ENCODE measurements around the gene INAFM1. TPM values are rescaled to one million over a fixed set of nuclear protein-coding genes. Genes with fewer than 3 reads are reported as not detected.

The INAFM1 gene
- total and polyA plus RNA-seq, 8 donors: 8.7 to 22.2 (median 12.9) TPM

DNA sequence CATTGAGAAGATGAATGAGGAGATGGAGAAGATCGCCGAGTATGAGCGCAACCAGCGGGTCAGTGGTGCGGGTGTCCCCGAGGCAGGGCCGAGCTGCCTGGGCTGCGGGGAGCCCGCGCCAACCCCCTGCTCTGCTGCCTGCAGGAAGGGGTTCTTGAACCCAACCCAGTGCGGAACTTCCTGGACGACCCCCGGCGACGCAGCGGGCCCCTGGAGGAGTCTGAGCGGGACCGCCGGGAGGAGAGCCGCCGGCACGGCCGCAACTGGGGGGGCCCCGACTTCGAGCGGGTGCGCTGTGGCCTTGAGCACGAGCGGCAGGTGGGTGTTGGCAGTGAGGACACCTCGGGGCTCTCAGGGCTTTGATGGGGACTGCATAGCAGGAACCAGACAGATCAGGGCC is 10.1 kb upstream of the INAFM1 start:
- TF ChIP-seq, protein P1, sequence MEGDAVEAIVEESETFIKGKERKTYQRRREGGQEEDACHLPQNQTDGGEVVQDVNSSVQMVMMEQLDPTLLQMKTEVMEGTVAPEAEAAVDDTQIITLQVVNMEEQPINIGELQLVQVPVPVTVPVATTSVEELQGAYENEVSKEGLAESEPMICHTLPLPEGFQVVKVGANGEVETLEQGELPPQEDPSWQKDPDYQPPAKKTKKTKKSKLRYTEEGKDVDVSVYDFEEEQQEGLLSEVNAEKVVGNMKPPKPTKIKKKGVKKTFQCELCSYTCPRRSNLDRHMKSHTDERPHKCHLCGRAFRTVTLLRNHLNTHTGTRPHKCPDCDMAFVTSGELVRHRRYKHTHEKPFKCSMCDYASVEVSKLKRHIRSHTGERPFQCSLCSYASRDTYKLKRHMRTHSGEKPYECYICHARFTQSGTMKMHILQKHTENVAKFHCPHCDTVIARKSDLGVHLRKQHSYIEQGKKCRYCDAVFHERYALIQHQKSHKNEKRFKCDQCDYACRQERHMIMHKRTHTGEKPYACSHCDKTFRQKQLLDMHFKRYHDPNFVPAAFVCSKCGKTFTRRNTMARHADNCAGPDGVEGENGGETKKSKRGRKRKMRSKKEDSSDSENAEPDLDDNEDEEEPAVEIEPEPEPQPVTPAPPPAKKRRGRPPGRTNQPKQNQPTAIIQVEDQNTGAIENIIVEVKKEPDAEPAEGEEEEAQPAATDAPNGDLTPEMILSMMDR (IDR thresholded peaks at IDR 0.05): no peak
- peaks cover 0 to 97% of the 10 kb centered on the region in 2 donors for H3K36me3 ChIP-seq
- ATAC-seq: no peak
- H3K9me3 ChIP-seq: no peaks in the 10 kb centered on the region
- no peak overlapping the region for H3K4me3 ChIP-seq
- intact Hi-C loops (cut with DNase I): no loop called here
- H3K4me1 ChIP-seq: peaks cover 0 to 14% of the 10 kb centered on the region in 2 donors
- no peak for DNase-seq
- no peak overlapping the region for H3K27ac ChIP-seq
- H3K27me3 ChIP-seq: no peaks in the 10 kb centered on the region

DNA sequence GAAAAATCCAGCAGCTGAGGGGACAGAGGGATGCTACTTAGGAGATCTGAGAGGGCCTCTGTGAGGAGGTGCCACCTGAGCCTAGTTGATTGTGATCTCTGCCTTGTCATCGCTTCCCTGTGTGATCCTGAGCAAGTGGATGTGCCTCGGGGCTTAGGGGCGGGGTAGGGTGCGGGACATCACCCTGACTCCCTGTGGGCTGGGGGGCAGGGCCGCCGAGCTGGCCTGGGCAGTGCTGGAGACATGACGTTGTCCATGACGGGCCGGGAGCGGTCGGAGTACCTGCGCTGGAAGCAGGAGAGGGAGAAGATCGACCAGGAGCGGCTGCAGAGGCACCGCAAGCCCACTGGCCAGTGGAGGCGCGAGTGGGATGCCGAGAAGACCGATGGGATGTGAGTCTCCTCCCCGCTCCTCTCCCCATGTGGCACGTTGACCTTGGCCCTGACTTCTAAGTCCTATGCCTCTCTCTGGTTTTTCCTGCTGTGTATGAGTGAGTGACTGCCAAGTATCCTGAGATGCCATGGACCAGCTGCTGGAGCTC is 8.2 kb upstream of the INAFM1 start:
- peaks cover 0 to 97% of the 10 kb centered on the region in 2 donors for H3K36me3 ChIP-seq
- no peak for ATAC-seq
- intact Hi-C loops (cut with DNase I): no loop called here
- no peak overlapping the region for H3K27ac ChIP-seq
- H3K9me3 ChIP-seq: no peaks in the 10 kb centered on the region
- DNase-seq: no peak
- H3K27me3 ChIP-seq: no peaks in the 10 kb centered on the region
- TF ChIP-seq, protein P1 (IDR thresholded peaks at IDR 0.05): no peak
- H3K4me1 ChIP-seq: peaks cover 0 to 8% of the 10 kb centered on the region in 2 donors
- no peak overlapping the region for H3K4me3 ChIP-seq

DNA sequence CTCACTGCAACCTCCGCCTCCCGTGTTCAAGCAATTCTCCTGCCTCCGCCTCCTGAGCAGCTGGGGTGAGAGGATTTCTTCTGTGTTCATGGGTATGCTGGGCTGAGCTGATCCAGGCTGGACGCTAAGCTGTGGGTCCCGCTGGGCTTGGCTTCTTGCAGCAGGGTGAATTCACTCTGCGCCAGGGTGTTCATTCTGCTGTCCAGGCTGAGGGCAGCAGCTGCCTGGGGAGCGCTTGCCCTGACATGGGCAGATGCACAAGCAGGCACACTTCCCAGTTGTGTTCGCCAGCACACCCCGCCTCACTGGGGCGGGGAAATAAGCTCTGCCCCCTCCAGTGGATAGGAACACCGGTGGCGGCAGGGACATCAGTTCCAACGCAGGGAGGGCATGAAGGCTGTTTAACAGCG is 7.3 kb upstream of the INAFM1 start:
- no peaks in the 10 kb centered on the region for H3K27me3 ChIP-seq
- DNase-seq (no peak), ATAC-seq (no peak)
- no peaks in the 10 kb centered on the region for H3K9me3 ChIP-seq
- H3K4me1 ChIP-seq: peaks cover 0 to 8% of the 10 kb centered on the region in 2 donors
- no peak overlapping the region for H3K4me3 ChIP-seq
- peaks cover 0 to 96% of the 10 kb centered on the region in 2 donors for H3K36me3 ChIP-seq
- TF ChIP-seq, protein P1 (IDR thresholded peaks at IDR 0.05): no peak
- intact Hi-C loops (cut with DNase I): no loop called here
- H3K27ac ChIP-seq: no peak overlapping the region

DNA sequence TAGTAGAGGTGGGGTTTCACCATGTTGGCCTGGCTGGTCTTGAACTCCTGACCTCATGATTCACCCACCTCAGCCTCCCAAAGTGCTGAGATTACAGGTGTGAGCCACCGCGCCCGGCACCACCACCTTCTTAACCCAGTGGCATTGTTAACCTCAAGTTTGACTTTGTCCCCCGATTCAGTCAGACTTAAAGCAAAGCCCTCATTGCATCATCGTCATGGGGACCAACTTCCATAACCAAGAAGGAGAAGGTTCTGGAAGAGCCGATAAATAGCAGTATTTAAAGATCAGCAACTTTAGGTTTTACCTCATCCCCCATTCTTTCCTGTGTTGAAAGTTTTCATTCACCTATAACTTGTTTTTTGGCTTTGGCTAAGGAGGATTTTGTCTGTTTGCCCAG is 6.7 kb upstream of the INAFM1 start:
- ATAC-seq: no peak
- peaks cover 0 to 89% of the 10 kb centered on the region in 2 donors for H3K36me3 ChIP-seq

DNA sequence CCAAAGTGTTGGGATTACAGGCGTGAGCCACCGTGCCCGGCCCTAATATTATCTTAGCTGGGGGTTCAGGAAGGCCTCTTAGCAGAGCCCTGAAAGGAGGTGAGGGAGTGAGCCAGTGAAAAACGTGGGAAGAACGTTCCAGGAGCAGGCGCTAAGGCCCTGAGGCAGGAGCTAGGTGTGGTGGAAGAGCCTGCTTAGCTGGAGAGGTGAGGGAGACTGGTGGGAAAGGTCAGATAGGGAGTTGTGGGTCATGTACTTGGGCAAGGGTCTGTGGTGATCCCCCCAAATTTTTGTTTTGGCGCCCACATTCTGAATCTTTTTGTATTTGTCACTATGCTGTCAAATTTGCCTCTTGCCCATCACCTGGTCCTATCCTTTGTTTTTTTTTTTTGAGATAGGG is 5.1 kb upstream of the INAFM1 start:
- no peak for DNase-seq
- Histone ChIP-seq H3K4me1 (peaks cover 0 to 16% of the 10 kb centered on the region in 2 donors), H3K36me3 (peaks cover 0 to 73% of the 10 kb centered on the region in 2 donors), H3K27ac (no peak overlapping the region), H3K9me3 (no peaks in the 10 kb centered on the region), H3K4me3 (no peak overlapping the region), H3K27me3 (no peaks in the 10 kb centered on the region)
- intact Hi-C loops (cut with DNase I): no loop called here
- TF ChIP-seq, protein P1 (IDR thresholded peaks at IDR 0.05): no peak
- no peak for ATAC-seq

More for the DNA sequence above, 6.7 kb upstream of the INAFM1 start:
- intact Hi-C loops (cut with DNase I): no loop called here
- Histone ChIP-seq H3K9me3 (no peaks in the 10 kb centered on the region), H3K4me1 (peaks cover 0 to 13% of the 10 kb centered on the region in 2 donors), H3K4me3 (no peak overlapping the region), H3K27ac (no peak overlapping the region), H3K27me3 (no peaks in the 10 kb centered on the region)
- no peak for DNase-seq
- TF ChIP-seq, protein P1 (IDR thresholded peaks at IDR 0.05): no peak

All from left lung (tissue), 10 donors.